Putamen (tissue), 1 donor: ENCODE data around the gene ISG20.
A peak's percentile ranks its signal among the peaks of the same experiment; 100 is the strongest.

Experiments
- DNase-seq: peaks from one replicate; pipeline ENCODE4 v3.0.0-alpha.2; 2016; ENCODE audit warnings: low spot score

The ISG20 gene

GRCh38 chr15:88654430-88655102 is 15.8 kb downstream of the ISG20 start:
- DNase-seq, result no peak

GRCh38 chr15:88655103-88655553 is 16.3 kb downstream of the ISG20 start:
- DNase-seq, result no peak

GRCh38 chr15:88655800-88656488 is 17.1 kb downstream of the ISG20 start:
- DNase-seq, result no peak

GRCh38 chr15:88656760-88657221 is 18.0 kb downstream of the ISG20 start:
- DNase-seq, result no peak

- no peak for DNase-seq
These were observed 18.7 kb downstream of the ISG20 start for GRCh38 chr15:88657326-88658069.

- DNase-seq, result no peak
These were observed 19.5 kb downstream of the ISG20 start for GRCh38 chr15:88658070-88658965.

- no peak for DNase-seq
These were observed 20.4 kb downstream of the ISG20 start for GRCh38 chr15:88658972-88659931.

- DNase-seq, result no peak
These were observed 22.4 kb downstream of the ISG20 start for GRCh38 chr15:88661041-88661700.

GRCh38 chr15:88661761-88662556 is 23.1 kb downstream of the ISG20 start:
- no peak for DNase-seq

- DNase-seq, result no peak
These were observed 24.4 kb downstream of the ISG20 start for GRCh38 chr15:88663141-88663621.

- DNase-seq, result peak; percentile 64
These were observed 25.4 kb downstream of the ISG20 start for GRCh38 chr15:88664151-88664778.

- DNase-seq, result no peak
These were observed 35.8 kb downstream of the ISG20 start for GRCh38 chr15:88674661-88675060.

- DNase-seq, result no peak
These were observed 39.9 kb downstream of the ISG20 start for GRCh38 chr15:88678755-88679154.

- DNase-seq, result no peak
These were observed 41.6 kb downstream of the ISG20 start for GRCh38 chr15:88680241-88681001.

- peak; percentile 70 for DNase-seq
These were observed 42.9 kb downstream of the ISG20 start for GRCh38 chr15:88681610-88682221.

GRCh38 chr15:88684345-88684744 is 45.5 kb downstream of the ISG20 start:
- no peak for DNase-seq

- no peak for DNase-seq
These were observed 47.4 kb downstream of the ISG20 start for GRCh38 chr15:88686166-88686565.
